ENCODE measurements around the gene NFIA. TPM values are rescaled to one million over a fixed set of nuclear protein-coding genes. Genes with fewer than 3 reads are reported as not detected.

The NFIA gene
- total RNA-seq, 1 experiment from 2014 or later, result 38.6 TPM

GRCh38 chr1:61444288-61444687 is 361.9 kb downstream of the NFIA start:
- intact Hi-C loops (cut with micrococcal nuclease; ENCODE audit: unreplicated experiment), result no loop called here
- no peak for DNase-seq
- BruUV-seq (replicated peaks), result no TSS peak
- TF ChIP-seq CTCF (IDR thresholded peaks at IDR 0.05; ENCODE audit: unreplicated experiment), result no peak
- CTCF ChIA-PET, result no interaction called here
- Mint-ChIP-seq H3K4me3 (ENCODE audit: low read depth, unreplicated experiment) (no peak overlapping the region), H3K36me3 (ENCODE audit: insufficient read depth, unreplicated experiment) (peaks cover 5% of the 10 kb centered on the region), H3K9me3 (ENCODE audit: low read depth, unreplicated experiment) (no peaks in the 10 kb centered on the region), H3K27me3 (ENCODE audit: unreplicated experiment) (no peaks in the 10 kb centered on the region), H3K27ac (ENCODE audit: unreplicated experiment) (no peak overlapping the region), H3K4me1 (ENCODE audit: low read depth, unreplicated experiment) (peaks cover 15% of the 10 kb centered on the region)

GRCh38 chr1:61445269-61445825 is 363.0 kb downstream of the NFIA start:
- intact Hi-C loops (cut with micrococcal nuclease; ENCODE audit: unreplicated experiment), result no loop called here
- TF ChIP-seq CTCF (IDR thresholded peaks at IDR 0.05; ENCODE audit: unreplicated experiment), result no peak
- Mint-ChIP-seq H3K27ac (ENCODE audit: unreplicated experiment) (no peak overlapping the region), H3K27me3 (ENCODE audit: unreplicated experiment) (no peaks in the 10 kb centered on the region), H3K4me3 (ENCODE audit: low read depth, unreplicated experiment) (no peak overlapping the region), H3K9me3 (ENCODE audit: low read depth, unreplicated experiment) (no peaks in the 10 kb centered on the region), H3K36me3 (ENCODE audit: insufficient read depth, unreplicated experiment) (peaks cover 5% of the 10 kb centered on the region), H3K4me1 (ENCODE audit: low read depth, unreplicated experiment) (peaks cover 22% of the 10 kb centered on the region)
- CTCF ChIA-PET, result interaction anchor here (1.4 kb wide), 1 partner anchor 19 kb away, joined by 3 read pairs; no protein-coding TSS in a partner anchor
- no peak for DNase-seq
- no TSS peak for BruUV-seq (replicated peaks)

GRCh38 chr1:61446531-61446991 is 364.2 kb downstream of the NFIA start:
- no peak for TF ChIP-seq CTCF (IDR thresholded peaks at IDR 0.05; ENCODE audit: unreplicated experiment)
- no TSS peak for BruUV-seq (replicated peaks)
- no peak for DNase-seq
- Mint-ChIP-seq H3K27ac (ENCODE audit: unreplicated experiment) (peak overlapping the region; percentile 15), H3K4me1 (ENCODE audit: low read depth, unreplicated experiment) (peaks cover 34% of the 10 kb centered on the region), H3K36me3 (ENCODE audit: insufficient read depth, unreplicated experiment) (peaks cover 10% of the 10 kb centered on the region), H3K9me3 (ENCODE audit: low read depth, unreplicated experiment) (no peaks in the 10 kb centered on the region), H3K27me3 (ENCODE audit: unreplicated experiment) (no peaks in the 10 kb centered on the region), H3K4me3 (ENCODE audit: low read depth, unreplicated experiment) (no peak overlapping the region)
- CTCF ChIA-PET, result no interaction called here
- intact Hi-C loops (cut with micrococcal nuclease; ENCODE audit: unreplicated experiment), result no loop called here

GRCh38 chr1:61447106-61447967 is 365.0 kb downstream of the NFIA start:
- H3K4me1 Mint-ChIP-seq (ENCODE audit: low read depth, unreplicated experiment), result peaks cover 38% of the 10 kb centered on the region
- no peak overlapping the region for H3K27ac Mint-ChIP-seq (ENCODE audit: unreplicated experiment)
- CTCF ChIA-PET, result no interaction called here
- H3K9me3 Mint-ChIP-seq (ENCODE audit: low read depth, unreplicated experiment), result no peaks in the 10 kb centered on the region
- H3K36me3 Mint-ChIP-seq (ENCODE audit: insufficient read depth, unreplicated experiment), result peaks cover 10% of the 10 kb centered on the region
- TF ChIP-seq CTCF (IDR thresholded peaks at IDR 0.05; ENCODE audit: unreplicated experiment), result no peak
- intact Hi-C loops (cut with micrococcal nuclease; ENCODE audit: unreplicated experiment), result no loop called here
- no peak for DNase-seq
- H3K4me3 Mint-ChIP-seq (ENCODE audit: low read depth, unreplicated experiment), result no peak overlapping the region
- no peaks in the 10 kb centered on the region for H3K27me3 Mint-ChIP-seq (ENCODE audit: unreplicated experiment)
- BruUV-seq (replicated peaks), result no TSS peak

Measured in Calu3 (cell line).